Endothelial cell of hepatic sinusoid (primary cell): Measurements from ENCODE around the gene HMCN2.

Experiments
- in situ Hi-C: cut with HindIII; loops from 2 replicates; pipeline ENCODE4 v1.10.0; 2017; ENCODE audit warnings: low sequenced_read_pairs

Gene HMCN2

DNA sequence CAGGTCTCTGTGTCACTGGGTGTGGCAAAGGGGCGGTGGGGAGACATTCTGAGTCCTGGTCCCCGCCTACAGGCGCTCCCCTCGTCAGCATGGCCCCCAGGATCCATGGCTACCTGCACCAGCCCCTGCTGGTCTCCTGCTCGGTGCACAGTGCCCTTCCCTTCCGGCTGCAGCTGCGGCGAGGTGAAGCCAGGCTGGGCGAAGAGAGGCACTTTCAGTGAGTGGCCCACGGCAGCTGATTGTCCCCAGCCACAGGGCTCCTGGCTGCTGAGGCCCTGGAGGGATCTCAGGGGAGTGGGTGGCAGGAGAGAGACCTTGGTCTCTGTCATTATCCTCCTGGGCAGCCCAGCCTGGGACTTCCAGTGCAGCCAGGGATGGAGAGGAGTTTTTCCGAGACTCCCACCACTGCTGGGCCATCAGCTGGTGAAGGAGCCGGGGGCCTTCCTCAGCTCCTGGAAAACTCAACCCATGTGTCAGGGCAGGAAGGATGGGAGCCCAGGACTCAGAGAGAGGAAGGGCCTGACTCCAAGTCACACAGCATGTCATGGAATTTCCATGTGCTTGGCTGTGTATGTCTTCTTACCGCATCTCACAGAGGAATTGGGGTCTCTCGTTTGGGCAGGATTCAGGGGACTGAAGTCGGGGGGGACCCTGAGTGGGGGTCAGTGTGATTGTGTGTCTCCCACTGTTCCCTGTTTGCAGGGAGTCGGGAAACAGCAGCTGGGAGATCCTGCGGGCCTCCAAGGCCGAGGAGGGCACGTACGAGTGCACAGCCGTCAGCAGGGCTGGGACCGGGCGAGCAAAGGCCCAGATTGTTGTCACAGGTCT is 37.4 kb downstream of the HMCN2 start:
- in situ Hi-C loops: no loop called here

DNA sequence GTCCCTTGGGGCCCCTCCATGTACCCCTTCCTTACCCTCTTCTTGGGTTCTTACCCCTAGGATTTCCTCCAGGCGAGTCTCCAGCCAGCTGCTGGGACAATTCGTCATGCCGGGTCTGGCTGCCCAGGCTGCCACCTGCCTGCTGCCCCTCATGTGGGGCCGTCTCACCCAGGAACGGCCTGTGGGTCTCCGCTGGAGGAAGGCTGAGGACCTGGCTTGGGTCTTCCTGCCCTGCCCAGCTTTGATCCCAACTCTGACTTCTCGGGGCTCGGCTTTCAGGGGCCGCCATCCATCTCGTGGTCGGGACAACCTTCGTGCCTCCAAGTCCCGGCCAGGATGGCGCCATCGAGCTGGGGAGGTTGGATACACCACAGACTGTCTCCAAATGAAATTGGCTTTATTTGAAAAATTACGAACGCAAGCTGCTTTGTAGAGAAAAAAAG is 38.1 kb downstream of the HMCN2 start:
- in situ Hi-C loops: no loop called here

DNA sequence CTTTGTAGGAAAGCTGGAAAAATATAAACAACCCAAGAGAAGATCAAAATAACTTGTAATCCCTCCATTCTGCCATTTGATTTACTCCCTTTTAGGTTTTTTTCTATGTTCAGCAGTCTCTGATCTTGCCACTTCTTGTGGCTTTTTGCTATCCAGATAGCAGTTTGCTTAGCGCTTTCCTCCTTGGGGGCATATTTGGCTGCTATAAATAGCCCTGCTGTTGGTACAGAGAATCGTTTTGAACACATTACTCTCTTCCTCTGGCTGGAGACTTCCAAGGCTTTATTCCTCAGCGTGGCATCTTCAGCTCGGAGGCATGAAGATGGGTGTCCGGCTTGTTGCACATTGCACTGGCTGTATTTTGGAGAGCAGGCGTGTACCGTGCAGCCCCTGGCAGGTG is 38.6 kb downstream of the HMCN2 start:
- in situ Hi-C loops: no loop called here

DNA sequence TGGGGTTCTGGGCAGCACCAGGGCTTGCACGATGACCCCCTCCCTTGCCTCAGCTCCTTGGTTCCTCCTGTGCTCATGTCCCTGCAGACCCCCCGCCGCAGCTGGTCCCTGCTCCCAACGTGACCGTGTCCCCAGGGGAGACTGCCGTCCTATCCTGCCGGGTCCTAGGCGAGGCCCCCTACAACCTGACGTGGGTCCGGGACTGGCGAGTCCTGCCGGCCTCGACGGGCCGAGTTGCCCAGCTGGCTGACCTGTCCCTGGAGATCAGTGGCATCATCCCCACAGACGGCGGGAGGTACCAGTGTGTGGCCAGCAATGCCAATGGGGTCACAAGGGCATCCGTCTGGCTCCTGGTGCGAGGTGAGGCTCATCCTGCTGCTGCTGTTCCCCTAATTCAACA is 39.1 kb downstream of the HMCN2 start:
- in situ Hi-C loops: loop anchor here (5.0 kb wide), 1 partner anchor 57 kb away; no protein-coding TSS in a partner anchor

DNA sequence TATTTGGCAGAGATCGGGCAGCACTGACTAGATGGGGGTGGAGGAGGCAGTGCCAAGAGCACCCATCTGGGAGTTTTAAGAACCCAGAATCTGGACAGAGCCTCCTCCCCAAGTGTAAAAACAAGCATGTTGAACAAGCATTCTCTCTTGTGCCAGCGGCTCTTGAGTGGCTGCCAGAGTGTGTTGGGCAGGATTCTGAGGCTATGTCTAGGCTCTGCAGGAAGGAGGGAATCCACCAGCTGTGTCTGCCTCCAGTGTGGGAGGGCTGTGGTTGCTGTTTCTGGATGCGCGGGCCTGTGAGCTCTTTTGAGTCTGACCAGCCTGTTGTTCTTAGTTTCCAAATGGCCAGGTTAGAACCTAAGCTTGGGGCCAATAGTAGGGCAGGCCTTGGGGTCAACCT is 39.8 kb downstream of the HMCN2 start:
- in situ Hi-C loops: loop anchor here (5.0 kb wide), 1 partner anchor 58 kb away; no protein-coding TSS in a partner anchor

DNA sequence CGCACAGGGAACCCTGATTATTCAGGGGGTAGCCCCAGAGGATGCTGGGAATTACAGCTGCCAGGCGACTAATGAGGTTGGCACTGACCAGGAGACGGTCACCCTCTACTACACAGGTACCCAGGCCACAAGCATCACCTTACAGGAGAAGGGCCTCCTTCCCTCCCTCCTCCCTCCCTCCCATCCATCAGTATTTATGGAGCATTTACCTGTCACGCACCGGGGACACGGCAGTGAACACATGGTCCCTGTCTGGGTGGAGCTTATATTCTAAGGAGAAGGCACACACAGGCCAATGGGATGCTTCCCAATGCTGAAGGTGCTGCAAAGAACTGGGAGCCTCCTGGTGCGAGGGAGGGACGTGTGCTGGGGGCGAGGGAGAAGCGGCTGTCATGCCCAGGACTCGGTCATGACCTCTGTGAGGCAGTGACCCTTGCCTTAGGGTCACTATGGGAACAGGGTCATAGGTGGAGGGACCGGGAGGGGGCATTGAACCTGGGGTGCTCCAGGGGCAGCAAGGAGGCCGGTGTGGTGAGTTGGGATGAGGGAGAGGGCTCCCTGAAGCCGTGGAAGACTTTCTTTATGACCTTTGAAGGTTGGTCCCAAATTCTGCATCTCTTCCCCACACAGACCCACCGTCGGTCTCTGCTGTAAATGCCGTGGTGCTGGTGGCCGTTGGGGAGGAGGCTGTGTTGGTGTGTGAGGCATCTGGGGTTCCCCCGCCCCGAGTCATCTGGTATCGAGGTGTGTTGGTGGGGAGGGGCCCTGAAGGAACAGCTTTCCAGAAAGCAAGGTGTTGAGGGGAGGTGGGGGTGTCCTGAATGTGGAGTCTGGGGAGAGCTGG is 41.5 kb downstream of the HMCN2 start:
- in situ Hi-C loops: loop anchor here (5.0 kb wide), 1 partner anchor 60 kb away; no protein-coding TSS in a partner anchor

DNA sequence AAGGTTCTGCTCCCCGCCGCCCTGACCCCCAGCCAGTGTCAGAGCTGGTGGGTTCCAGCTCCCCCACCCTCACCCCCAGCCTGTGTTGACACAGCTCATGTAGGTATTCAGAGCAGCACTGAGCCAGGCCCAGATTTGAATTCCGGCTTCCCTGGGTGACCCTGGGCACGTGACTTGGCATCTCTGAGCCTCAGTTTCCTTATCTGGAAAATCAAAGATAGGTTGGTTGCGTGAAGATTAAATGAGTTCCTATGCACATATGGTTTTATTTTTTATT is 42.0 kb downstream of the HMCN2 start:
- in situ Hi-C loops: loop anchor here (5.0 kb wide), 1 partner anchor 60 kb away; no protein-coding TSS in a partner anchor

DNA sequence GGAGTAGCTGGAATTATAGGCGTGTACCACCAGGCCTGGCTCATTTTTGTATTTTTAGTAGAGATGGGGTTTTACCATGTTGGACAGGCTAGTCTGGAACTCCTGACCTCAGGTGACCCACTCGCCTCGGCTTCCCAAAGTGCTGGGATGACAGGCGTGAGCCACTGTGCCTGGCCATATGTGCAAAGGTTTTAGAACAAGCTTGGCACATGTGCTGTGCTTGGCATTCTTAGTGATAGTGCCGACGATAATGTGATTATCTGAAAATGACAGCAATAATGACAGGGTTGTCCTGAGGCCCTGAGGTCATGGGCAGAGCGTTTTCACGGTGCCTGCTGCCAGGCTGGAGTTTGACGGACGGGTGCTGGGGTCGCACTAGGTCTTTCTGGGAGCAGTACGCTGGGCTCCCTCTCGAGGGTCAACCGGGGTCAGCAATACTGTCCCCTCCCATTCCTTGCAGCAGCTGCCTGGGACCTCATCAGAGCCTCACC is 42.6 kb downstream of the HMCN2 start:
- in situ Hi-C loops: loop anchor here (5.0 kb wide), 1 partner anchor 61 kb away; no protein-coding TSS in a partner anchor

DNA sequence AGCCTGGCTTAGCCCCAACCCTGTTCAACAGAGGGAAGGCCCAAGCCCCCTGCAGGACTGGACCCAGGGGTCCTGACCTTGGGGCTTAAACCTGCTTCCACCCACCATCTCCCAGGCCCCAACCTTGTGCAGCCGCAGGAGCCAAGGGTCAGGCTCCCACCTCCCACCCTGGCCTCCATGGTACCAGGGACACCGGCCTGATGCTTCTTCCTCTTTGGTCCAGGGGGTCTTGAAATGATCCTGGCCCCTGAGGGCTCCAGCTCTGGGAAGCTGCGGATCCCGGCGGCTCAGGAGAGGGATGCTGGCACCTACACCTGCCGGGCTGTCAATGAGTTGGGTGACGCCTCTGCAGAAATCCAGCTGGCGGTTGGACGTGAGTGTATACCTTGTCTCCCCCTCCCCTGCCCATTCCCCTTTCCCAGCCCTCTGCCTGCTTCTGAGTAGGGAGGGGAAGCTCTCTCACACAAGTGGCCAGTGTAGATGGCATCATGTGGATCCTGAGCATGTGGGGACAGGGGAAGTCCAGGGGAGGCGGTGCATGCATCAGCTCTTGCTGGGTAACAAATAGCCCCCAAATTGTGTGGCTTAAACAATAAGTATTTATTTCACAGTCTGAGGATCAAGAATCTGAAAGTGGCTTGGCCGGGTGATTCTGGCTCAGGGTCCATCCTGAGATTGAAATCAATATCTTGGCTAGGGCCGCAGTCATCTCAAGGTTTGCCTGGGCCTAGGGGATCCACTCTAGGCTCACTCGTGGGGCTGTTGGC is 44.3 kb downstream of the HMCN2 start:
- in situ Hi-C loops: loop anchor here (5.0 kb wide), 1 partner anchor 63 kb away; no protein-coding TSS in a partner anchor

DNA sequence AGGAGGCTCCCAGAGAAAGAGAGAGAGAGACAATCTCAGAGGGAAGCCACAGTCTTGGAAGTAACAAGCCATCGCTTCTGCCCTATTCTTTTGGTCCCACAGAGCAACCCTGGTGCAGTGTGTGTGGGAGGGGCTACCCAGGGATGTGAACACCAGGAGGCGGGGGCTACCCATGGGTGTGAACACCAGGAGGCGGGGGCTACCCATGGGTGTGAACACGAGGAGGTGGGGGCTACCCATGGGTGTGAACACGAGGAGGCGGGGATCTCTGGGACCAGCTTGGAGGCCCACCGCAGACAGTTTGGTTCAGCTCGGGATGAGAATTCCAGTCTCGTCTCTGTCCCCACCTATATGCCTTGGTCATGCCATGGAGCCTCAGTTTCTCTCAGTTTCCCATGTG is 44.9 kb downstream of the HMCN2 start:
- in situ Hi-C loops: no loop called here

DNA sequence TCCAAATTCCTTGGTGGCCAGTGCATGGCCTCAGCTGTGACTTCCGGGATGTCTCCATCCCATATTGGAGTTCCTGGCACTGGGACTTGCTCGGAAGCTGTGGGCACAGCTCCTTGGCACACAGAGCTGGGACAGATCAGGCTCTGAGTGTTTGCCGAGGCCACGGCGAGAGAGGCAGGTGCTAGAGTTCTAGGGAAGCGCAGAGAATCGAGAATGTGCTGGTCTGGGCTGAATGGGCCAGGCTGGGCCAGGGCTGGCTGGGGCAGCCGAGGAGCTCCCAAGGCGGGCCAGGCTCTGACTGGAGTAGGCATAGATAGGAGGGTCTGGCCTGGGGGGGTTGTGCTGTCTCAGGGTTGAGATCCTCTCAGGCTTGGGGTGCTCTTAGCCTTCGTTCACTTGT is 45.4 kb downstream of the HMCN2 start:
- in situ Hi-C loops: no loop called here

DNA sequence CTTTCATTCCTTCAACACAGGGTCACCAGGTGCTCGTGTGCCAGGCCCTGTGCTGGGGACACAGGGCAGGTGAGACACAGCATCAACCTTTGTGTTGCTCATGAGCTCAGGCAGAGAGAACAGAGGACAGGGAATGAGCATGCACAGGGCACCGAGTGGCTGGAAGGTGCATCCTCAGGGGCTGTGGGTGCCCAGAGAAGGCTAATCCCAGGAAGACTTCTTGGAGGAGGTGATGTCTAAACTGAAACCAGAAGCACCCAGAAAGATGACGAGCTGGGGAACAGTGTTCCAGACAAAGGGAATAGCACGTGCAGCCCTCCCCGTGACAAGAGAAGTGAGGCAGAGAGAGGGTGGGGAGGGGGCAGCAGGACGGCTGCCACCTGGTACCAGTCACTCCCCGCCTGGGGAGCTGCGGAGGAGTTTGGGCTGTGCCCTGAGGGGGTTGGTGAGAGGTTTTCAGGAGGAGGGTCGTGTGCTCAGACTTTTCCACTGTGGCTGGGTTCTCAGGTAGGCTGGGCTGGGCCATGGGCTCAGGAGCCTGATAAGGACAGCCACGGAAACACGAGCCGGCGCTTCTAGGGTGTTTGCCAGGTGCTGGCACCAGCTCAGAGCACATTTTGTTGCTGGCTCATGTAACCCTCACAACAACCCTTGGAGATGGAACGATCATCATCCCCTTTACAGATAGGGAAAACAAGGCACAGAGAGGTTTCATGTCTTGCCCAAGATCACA is 46.0 kb downstream of the HMCN2 start:
- in situ Hi-C loops: no loop called here

DNA sequence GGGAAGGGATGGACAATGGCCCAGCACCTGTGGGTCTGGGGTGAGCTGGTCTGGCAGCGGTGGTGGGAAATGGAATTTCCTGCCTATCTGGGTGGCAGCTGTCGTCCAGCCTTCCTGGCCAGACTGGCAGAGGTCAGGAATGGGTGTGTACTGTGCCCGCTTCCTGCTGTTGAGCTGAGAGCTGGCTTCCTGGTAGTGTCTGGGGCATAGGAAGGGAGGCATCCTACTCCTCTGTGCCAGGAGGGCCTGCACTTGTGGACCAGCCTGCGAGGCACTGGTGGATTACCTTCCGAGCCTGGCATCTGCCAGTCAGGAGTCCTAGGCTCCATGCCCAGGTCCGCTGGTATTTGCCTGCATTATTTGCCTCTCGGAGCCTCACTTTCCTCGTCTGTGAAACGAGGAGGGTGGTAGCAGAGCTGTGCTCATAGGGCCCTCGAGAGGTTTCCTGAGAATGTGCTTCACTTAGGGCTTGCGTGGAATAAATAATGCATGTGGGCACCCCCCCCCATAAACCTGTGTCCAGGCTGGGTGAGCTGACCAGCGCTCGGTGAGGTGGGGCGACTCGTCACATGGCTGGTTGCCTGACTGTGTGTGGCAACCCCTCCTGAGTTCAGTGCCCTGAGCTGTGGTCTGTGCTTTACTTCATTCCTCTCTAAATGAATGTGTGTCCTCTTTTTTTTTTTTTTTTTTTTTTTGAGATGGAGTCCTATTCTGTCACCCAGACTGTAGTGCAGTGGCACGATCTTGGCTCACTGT is 47.7 kb downstream of the HMCN2 start:
- in situ Hi-C loops: no loop called here

DNA sequence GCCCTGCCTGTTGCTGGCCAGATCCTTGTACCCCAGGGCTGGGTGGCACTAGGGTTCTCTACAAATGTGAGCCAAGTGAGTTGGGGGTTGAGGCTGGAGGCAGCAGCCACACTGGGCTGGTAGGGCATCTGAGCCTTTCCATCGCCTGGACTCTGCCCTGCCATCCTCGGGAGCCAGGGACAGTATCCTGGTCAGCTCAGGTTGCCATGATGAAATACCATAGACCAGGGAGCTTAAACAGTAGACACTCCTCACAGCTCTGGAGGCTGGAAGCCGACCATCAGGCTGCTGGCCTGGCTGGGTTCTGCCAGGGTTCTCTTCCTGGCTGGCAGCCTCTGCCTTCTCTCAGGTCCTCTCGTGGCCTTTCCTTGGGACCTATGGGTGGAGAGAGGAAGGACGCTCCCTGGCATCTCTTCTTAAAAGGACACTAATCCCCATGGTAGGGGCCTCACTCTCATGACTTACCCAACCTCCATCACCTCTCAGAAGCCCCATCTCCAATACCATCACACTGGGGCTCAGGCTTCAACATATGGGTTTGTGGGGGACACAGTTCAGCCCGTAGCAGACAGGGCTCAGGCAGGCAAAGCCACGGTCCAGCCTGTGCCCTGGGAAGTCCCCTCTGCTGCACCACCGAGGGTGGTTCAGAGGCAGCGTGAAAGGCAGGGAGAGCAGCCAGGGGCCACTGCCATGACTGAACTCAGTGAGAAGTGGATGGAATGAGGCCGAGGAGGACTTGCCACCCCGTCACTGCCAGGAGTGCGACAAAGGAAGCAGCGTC is 50.1 kb downstream of the HMCN2 start:
- in situ Hi-C loops: no loop called here

DNA sequence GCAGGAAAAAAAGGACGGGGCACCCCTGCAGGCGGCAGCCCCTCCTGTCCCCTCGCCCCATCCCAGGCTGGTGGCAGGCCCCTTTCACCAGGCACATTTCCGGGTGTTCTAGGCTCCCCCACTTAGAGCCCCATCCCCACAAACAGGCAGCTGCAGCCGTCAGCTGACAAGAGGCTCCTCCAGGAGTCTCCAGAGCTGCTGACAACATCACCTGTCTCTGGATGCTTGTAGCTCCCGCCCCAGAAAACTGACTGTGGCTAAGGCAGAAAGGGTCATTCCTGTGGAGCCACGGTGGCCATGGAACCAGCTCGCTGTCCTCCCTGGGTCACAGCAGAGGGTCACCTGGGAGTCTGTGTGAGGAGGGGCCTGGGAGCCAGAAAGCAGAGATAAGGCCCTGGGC is 50.9 kb downstream of the HMCN2 start:
- in situ Hi-C loops: no loop called here

DNA sequence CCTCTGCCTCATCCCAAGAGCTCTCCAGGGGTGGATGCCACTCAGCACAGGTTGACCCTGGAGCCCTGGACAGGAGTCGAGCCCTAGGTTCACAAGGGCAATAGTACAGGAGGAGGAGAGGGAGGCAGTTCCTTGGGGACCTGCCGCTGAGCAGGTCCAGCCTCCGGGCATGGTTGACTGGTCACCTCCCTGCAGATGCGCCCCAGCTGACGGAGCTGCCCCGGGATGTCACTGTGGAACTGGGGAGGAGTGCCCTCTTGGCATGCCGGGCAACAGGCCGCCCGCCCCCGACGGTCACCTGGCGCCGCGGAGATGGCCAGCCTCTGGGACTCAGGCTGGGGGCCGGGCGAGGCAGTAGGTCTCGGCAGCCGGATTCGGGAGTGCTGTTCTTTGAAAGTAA is 53.7 kb downstream of the HMCN2 start:
- in situ Hi-C loops: no loop called here

DNA sequence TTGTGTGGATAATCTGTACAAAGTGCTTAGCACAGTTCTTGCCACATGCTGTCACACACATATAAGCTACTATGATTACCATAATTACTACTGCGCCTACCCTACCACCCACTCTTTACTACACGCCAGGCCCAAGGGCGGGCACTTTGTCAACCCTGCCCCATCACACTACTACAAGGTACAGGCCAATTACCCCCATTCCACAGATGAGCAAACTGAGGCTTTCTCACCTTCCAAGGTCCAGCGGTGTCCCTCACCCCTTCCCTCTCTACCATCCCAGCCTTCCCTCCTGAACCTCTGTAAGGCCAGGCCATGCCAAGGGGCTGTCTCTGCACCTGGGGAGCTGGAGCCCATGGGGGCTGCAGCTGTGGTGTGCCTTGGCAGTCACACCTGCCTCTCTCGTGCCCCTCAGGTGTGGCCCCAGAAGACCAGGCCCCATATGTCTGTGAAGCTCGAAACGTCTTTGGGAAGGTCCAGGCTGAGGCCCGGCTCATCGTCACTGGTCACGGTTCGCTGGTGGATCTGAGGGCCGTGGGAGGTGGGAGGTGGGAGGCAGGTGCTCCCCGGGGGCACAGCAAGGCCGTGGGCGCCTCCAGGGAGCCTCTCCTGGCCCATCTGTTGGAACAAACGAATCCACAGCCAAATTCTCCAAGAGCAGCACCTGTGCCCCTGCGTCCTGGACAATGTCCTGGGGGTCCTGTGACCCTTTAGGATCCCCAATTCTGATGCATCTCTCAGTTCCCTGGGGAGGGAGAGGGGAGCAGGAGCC is 54.6 kb downstream of the HMCN2 start:
- in situ Hi-C loops: no loop called here
